Measurements from ENCODE around the gene LAMTOR3. TPM values are rescaled to one million over a fixed set of nuclear protein-coding genes. Genes with fewer than 3 reads are reported as not detected.

LAMTOR3 gene
- total and polyA plus RNA-seq, 2 experiments from 2014 or later: 40.8 to 64.5 TPM

DNA sequence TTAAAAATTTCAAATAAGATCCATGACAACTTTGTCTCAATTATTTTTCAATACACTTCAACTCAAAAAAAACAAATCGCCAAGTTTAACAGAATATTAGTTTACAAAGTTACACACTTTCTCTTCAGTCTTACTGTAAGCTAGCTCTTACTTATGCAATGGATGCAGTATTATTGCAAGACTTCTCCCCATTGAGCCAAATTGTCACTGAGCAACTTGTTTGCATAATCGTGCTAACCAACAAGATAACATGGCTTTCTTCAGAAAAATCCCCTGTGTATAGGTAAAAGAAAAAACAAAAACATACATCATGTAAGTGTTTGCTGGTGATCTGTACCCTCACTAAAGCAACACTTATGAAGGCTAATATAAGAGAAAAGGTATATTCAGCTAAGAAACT lies 33.3 kb upstream of the LAMTOR3 start:
- Histone ChIP-seq H3K36me3 (ENCODE audit: insufficient read depth) (no peaks in the 10 kb centered on the region; the same call in 1 of the 2 replicates), H3K4me3 (no peak overlapping the region), H3K27ac (ENCODE audit: low read depth) (no peak overlapping the region), H3K79me2 (replicated peaks; ENCODE audit: insufficient read depth) (peaks cover 44% of the 10 kb centered on the region), H3K4me1 (ENCODE audit: insufficient read depth) (no peaks in the 10 kb centered on the region), H3K4me2 (no peak overlapping the region), H3K27me3 (ENCODE audit: insufficient read depth) (no peaks in the 10 kb centered on the region), H2AFZ (no peak overlapping the region), H4K20me1 (replicated peaks; ENCODE audit: insufficient read depth) (no peaks in the 10 kb centered on the region), H3K9me2 (ENCODE audit: insufficient read depth) (no peaks in the 10 kb centered on the region), H3F3A (replicated peaks; ENCODE audit: low read depth) (no peaks in the 10 kb centered on the region)
- no peak for ATAC-seq
- H3K4me1 Mint-ChIP-seq: no peaks in the 10 kb centered on the region
- H3K27ac Mint-ChIP-seq: no peak overlapping the region
- H3K4me3 Mint-ChIP-seq: no peak overlapping the region
- H3K27me3 Mint-ChIP-seq (ENCODE audit: insufficient read depth, low read depth, poor library complexity): peaks cover 1% of the 10 kb centered on the region
- TF ChIP-seq NANOG (IDR thresholded peaks at IDR 0.05; ENCODE audit: borderline replicate concordance) (no peak), CREB1 (CRISPR knock-in tag; IDR thresholded peaks at IDR 0.05; ENCODE audit: low read depth) (no peak), ZNF331 (CRISPR knock-in tag; IDR thresholded peaks at IDR 0.05; ENCODE audit: low read depth) (no peak)
- H3K9me3 Mint-ChIP-seq: no peaks in the 10 kb centered on the region
- DNase-seq (ENCODE audit: low spot score): no peak
- H3K36me3 Mint-ChIP-seq (ENCODE audit: low read depth): peaks cover 9% of the 10 kb centered on the region; the same call in 2 of the 3 replicates

DNA sequence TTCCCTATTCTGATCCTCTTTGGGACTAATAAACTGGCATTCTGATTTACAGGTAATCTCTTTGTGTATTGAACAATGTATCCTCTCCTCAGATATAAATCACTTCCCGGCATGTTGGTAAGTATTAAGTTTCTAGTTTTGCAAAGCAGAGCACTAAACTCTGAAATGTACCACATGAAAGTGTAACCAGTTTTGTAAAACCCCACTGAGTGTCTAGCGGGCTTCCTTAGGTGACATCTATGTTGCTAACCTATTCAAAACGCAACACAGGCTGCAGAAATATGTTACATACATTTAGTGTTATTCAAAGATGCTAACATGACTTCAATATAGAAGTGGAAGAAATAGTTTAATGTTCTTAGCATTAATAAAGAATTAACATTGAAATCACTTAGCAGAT lies 26.9 kb upstream of the LAMTOR3 start:
- Histone ChIP-seq H3K79me2 (replicated peaks; ENCODE audit: insufficient read depth) (no peaks in the 10 kb centered on the region; the same call in none of the 2 replicates), H3K4me2 (no peak overlapping the region), H2AFZ (no peak overlapping the region), H4K20me1 (replicated peaks; ENCODE audit: insufficient read depth) (no peaks in the 10 kb centered on the region; the same call in 1 of the 2 replicates), H3K4me1 (ENCODE audit: insufficient read depth) (no peaks in the 10 kb centered on the region), H3K4me3 (no peak overlapping the region), H3F3A (replicated peaks; ENCODE audit: low read depth) (no peaks in the 10 kb centered on the region), H3K27ac (ENCODE audit: low read depth) (no peak overlapping the region), H3K36me3 (ENCODE audit: insufficient read depth) (peaks cover 12% of the 10 kb centered on the region; the same call in 1 of the 2 replicates), H3K27me3 (ENCODE audit: insufficient read depth) (no peaks in the 10 kb centered on the region), H3K9me2 (ENCODE audit: insufficient read depth) (no peaks in the 10 kb centered on the region)
- Mint-ChIP-seq H3K36me3 (ENCODE audit: low read depth) (peaks cover 18% of the 10 kb centered on the region), H3K27ac (no peak overlapping the region), H3K27me3 (ENCODE audit: insufficient read depth, low read depth, poor library complexity) (no peaks in the 10 kb centered on the region), H3K9me3 (no peaks in the 10 kb centered on the region), H3K4me3 (no peak overlapping the region), H3K4me1 (no peaks in the 10 kb centered on the region)
- DNase-seq (ENCODE audit: low spot score): no peak
- no peak for ATAC-seq
- TF ChIP-seq POLR2AphosphoS5 (IDR thresholded peaks at IDR 0.05; ENCODE audit: low read depth) (no peak), NANOG (IDR thresholded peaks at IDR 0.05; ENCODE audit: borderline replicate concordance) (no peak), EZH2phosphoT487 (IDR thresholded peaks at IDR 0.05; ENCODE audit: unreplicated experiment) (no peak), EZH2 (IDR thresholded peaks at IDR 0.05; ENCODE audit: low read depth, unreplicated experiment) (no peak), CREB1 (CRISPR knock-in tag; IDR thresholded peaks at IDR 0.05; ENCODE audit: low read depth) (no peak), STAT1 (IDR thresholded peaks at IDR 0.05; ENCODE audit: unreplicated experiment) (no peak), ZNF331 (CRISPR knock-in tag; IDR thresholded peaks at IDR 0.05; ENCODE audit: low read depth) (no peak), ZNF114 (CRISPR knock-in tag; IDR thresholded peaks at IDR 0.05) (no peak), JUNB (IDR thresholded peaks at IDR 0.05; ENCODE audit: unreplicated experiment) (no peak)
- TF ChIP-seq, protein P1, sequence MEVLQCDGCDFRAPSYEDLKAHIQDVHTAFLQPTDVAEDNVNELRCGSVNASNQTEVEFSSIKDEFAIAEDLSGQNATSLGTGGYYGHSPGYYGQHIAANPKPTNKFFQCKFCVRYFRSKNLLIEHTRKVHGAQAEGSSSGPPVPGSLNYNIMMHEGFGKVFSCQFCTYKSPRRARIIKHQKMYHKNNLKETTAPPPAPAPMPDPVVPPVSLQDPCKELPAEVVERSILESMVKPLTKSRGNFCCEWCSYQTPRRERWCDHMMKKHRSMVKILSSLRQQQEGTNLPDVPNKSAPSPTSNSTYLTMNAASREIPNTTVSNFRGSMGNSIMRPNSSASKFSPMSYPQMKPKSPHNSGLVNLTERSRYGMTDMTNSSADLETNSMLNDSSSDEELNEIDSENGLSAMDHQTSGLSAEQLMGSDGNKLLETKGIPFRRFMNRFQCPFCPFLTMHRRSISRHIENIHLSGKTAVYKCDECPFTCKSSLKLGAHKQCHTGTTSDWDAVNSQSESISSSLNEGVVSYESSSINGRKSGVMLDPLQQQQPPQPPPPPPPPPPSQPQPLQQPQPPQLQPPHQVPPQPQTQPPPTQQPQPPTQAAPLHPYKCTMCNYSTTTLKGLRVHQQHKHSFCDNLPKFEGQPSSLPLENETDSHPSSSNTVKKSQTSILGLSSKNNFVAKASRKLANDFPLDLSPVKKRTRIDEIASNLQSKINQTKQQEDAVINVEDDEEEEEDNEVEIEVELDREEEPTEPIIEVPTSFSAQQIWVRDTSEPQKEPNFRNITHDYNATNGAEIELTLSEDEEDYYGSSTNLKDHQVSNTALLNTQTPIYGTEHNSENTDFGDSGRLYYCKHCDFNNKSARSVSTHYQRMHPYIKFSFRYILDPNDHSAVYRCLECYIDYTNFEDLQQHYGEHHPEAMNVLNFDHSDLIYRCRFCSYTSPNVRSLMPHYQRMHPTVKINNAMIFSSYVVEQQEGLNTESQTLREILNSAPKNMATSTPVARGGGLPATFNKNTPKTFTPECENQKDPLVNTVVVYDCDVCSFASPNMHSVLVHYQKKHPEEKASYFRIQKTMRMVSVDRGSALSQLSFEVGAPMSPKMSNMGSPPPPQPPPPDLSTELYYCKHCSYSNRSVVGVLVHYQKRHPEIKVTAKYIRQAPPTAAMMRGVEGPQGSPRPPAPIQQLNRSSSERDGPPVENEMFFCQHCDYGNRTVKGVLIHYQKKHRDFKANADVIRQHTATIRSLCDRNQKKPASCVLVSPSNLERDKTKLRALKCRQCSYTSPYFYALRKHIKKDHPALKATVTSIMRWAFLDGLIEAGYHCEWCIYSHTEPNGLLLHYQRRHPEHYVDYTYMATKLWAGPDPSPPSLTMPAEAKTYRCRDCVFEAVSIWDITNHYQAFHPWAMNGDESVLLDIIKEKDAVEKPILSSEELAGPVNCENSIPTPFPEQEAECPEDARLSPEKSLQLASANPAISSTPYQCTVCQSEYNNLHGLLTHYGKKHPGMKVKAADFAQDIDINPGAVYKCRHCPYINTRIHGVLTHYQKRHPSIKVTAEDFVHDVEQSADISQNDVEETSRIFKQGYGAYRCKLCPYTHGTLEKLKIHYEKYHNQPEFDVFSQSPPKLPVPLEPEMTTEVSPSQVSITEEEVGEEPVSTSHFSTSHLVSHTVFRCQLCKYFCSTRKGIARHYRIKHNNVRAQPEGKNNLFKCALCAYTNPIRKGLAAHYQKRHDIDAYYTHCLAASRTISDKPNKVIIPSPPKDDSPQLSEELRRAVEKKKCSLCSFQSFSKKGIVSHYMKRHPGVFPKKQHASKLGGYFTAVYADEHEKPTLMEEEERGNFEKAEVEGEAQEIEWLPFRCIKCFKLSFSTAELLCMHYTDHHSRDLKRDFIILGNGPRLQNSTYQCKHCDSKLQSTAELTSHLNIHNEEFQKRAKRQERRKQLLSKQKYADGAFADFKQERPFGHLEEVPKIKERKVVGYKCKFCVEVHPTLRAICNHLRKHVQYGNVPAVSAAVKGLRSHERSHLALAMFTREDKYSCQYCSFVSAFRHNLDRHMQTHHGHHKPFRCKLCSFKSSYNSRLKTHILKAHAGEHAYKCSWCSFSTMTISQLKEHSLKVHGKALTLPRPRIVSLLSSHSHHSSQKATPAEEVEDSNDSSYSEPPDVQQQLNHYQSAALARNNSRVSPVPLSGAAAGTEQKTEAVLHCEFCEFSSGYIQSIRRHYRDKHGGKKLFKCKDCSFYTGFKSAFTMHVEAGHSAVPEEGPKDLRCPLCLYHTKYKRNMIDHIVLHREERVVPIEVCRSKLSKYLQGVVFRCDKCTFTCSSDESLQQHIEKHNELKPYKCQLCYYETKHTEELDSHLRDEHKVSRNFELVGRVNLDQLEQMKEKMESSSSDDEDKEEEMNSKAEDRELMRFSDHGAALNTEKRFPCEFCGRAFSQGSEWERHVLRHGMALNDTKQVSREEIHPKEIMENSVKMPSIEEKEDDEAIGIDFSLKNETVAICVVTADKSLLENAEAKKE (CRISPR knock-in tag; IDR thresholded peaks at IDR 0.05): no peak
- TF ChIP-seq, protein P2, sequence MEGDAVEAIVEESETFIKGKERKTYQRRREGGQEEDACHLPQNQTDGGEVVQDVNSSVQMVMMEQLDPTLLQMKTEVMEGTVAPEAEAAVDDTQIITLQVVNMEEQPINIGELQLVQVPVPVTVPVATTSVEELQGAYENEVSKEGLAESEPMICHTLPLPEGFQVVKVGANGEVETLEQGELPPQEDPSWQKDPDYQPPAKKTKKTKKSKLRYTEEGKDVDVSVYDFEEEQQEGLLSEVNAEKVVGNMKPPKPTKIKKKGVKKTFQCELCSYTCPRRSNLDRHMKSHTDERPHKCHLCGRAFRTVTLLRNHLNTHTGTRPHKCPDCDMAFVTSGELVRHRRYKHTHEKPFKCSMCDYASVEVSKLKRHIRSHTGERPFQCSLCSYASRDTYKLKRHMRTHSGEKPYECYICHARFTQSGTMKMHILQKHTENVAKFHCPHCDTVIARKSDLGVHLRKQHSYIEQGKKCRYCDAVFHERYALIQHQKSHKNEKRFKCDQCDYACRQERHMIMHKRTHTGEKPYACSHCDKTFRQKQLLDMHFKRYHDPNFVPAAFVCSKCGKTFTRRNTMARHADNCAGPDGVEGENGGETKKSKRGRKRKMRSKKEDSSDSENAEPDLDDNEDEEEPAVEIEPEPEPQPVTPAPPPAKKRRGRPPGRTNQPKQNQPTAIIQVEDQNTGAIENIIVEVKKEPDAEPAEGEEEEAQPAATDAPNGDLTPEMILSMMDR (conservative IDR thresholded peaks at IDR 0.05; ENCODE audit: low read depth in 2 of 2): no peak
- TF ChIP-seq, protein P3, sequence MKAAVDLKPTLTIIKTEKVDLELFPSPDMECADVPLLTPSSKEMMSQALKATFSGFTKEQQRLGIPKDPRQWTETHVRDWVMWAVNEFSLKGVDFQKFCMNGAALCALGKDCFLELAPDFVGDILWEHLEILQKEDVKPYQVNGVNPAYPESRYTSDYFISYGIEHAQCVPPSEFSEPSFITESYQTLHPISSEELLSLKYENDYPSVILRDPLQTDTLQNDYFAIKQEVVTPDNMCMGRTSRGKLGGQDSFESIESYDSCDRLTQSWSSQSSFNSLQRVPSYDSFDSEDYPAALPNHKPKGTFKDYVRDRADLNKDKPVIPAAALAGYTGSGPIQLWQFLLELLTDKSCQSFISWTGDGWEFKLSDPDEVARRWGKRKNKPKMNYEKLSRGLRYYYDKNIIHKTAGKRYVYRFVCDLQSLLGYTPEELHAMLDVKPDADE (IDR thresholded peaks at IDR 0.05): no peak

Measured in GM23338 (cell line).